Hematopoietic multipotent progenitor cell treated with erythropoietin and hydrocortisone succinate and interleukin-3 and kit ligand, for 17 days (in vitro differentiated cells): ENCODE measurements around the gene FIGNL1.
A peak's percentile ranks its signal among the peaks of the same experiment; 100 is the strongest.

Experiments
- DNase-seq: peaks from one replicate; pipeline ENCODE4 v3.0.0-alpha.2; 2015; ENCODE audit warnings: low spot score

Gene FIGNL1

DNA sequence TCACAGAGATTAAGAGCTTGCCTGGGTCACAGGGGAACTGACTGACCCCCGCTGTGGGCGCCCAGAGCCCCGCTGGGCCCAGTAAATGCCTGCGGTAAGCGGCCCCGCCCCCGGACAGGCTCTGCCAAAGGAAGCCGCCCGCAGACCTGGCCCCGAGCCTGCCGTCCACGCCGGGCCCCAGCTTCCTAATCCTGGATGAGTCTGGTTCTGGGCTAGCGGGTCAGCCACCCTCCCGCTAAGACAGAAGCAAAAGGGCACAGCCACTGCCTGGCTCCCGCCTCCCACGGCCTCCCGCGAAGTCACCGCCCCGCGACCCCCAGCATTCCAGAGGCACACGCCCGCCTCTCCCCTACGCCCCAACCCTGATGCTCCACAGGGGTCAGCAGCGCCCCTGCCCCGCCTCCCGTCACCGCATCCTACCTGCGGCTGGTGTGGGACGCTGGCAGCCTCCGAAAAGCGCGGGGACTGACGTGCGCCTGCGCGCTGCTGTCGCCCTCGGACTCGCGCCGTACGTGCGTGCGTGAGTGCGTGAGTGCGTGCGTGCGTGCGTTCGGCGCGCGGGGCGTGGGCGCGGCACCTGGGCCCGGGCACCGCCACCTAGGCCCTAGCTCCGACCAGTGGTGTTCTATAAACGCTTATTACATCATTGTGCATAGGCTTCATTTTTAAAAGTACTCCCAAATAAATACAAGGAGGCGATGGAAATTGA, at the start of gene FIGNL1:
Gene FIGNL1 (minus strand): TSS at position 470 of the 709 bp plus-strand sequence. CDS start 3,063 bp downstream, outside the sequence.
- peak; percentile 78 for DNase-seq

- DNase-seq: no peak
These were observed 48.9 kb upstream of the FIGNL1 start for GRCh38 chr7:50499092-50499491.

DNA sequence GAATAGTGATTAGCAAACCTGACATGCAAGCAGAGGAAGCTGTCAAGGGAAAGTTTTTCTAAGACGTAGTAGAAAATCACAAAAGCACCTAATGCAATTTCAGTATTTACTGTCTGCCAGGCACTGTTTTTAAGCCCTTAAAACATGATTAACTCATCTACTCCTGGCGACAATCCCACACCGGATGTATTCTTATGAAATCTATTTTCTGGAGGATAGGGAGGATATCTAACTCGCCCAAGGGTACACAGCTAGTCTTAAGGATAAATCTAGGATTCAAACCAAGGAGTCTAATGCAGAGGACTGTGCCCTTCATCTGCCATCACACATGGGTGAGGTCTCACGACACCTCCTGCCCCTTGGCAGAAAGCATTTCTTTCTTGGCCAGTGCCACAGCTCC, 47.8 kb upstream of the FIGNL1 start:
- no peak for DNase-seq

DNA sequence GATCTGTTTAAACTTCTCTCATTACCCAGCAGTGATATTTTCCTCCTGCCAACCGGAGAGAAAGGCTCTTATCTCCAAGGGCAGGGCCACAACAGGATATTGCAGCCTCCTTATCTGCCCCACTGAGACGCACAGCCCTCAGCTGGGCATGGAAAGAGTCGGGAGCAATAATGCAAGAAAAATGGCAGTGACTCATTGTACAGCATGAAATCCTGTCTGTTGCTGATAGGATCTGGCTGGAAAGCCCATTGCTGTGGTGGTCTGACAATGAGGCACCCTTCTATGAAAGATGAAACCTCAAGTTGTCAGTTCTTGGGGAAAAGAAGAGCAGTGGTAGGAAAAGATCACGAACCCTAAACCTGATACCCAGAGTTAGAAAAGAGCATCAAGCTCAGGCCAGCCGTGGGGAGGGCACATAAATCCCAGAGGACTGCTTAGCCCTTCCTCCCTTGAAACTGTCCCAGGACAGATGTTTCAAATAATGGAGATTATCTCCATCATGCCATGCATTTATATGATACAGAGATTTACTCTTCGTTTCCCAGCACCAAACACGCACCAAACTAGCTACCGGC, 47.0 kb upstream of the FIGNL1 start:
- DNase-seq: peak; percentile 13

DNA sequence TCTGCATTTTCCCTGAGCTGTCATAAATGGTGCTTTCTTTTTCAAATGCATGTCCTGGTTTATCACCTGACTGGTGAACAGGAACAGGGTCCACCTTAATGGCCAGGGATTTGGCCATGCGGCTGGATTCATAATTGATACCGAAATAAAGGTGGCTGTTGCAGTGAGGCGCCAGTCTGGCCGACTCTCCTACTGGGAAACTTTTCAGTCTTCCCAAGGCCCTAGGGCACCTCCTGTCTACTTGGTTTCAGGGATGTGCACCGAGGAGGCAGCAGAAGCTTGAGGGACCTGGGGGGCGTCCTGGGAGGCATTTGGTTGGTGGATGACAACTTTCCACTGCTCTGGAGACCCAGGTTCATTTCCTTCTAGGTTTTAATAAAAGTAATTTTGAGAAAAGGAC, 46.4 kb upstream of the FIGNL1 start:
- DNase-seq: no peak

- DNase-seq: no peak
These were observed 45.6 kb upstream of the FIGNL1 start for GRCh38 chr7:50495746-50496145.

- DNase-seq: no peak
These were observed 42.8 kb upstream of the FIGNL1 start for GRCh38 chr7:50492770-50493519.

GRCh38 chr7:50491943-50492342, 41.8 kb upstream of the FIGNL1 start:
- no peak for DNase-seq

- no peak for DNase-seq
These were observed 41.1 kb upstream of the FIGNL1 start for GRCh38 chr7:50491209-50491608.

DNA sequence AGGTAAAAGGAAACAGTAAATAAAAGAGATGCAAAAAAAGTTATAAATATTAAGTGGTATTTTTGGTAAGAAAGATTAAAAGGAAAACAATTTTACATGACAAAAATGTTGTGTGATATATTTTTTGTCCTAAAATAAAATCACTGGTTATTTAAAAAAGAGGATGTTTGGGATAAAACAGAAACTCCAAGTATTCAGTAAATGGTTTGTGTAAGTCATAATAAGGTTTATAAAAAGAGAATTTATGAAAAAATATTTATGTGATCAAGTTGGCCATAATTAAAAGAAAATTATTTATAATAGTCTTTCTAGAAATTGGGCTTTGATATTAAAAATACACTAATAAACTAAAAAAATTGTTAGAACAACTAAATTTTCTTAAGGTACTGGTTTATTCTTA, 38.2 kb upstream of the FIGNL1 start:
- DNase-seq: no peak

GRCh38 chr7:50486512-50486911, 36.4 kb upstream of the FIGNL1 start:
- DNase-seq: no peak

GRCh38 chr7:50481867-50482266, 31.7 kb upstream of the FIGNL1 start:
- DNase-seq: no peak

DNA sequence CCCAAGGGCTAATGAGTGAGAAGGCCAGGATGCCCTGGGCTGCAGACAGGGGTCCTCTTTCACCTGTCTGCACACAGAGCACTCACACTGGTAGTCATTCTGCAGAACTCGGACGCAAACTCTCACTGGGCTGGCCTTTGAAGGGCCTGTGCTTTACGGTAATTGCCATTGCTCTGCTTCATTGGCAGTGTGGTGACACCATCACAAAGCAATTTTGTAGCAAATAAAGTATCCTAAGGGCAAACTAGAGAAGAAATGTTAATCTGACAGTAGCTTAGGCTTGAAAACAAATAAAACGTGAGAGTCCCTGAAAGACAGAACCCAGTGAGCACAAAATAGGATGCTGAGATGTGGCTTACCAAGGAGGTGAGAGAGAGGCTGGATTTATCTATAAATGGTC, 30.6 kb upstream of the FIGNL1 start:
- DNase-seq: no peak

DNA sequence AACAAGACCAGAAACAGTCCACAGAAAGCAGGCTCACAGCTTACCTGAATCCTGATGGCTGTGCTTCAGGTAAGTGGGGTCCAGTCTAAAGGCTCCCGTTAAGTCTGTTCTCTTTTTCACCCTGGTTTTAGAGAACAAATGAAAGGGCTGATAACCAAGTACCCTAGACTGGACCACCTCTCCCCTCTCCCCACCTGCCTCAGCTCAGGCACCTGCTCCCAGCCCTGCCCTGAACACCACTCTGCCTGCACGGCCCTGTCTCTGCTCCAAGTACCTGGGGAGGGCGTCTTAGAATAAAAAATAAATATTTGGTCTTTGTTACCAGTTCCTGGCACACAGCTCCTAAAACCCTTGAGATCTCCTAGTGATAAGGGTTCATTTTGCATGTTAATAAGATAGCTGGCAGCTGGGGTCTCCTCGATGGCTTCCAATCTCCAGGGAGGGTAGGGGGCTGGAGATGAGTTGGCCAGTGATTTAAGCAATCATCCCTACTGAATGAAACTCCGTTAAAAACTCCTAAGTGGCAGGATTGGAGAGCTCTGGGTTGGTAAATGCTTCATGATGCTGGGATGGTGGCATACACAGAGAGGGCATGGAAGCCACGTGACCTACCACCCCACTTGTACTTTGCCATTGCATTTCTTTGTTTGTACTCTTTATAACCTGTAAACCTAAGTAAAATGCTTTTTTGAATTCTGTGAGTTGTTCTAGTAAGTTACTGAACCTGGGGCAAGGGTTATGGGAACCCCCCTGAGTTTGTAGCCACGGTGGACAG, 29.8 kb upstream of the FIGNL1 start:
- DNase-seq: no peak

GRCh38 chr7:50477640-50478039, 27.5 kb upstream of the FIGNL1 start:
- DNase-seq: no peak

GRCh38 chr7:50476953-50477625, 26.9 kb upstream of the FIGNL1 start:
- no peak for DNase-seq

GRCh38 chr7:50475340-50475739, 25.2 kb upstream of the FIGNL1 start:
- DNase-seq: no peak

GRCh38 chr7:50474382-50475160, 24.4 kb upstream of the FIGNL1 start:
- DNase-seq: no peak

DNA sequence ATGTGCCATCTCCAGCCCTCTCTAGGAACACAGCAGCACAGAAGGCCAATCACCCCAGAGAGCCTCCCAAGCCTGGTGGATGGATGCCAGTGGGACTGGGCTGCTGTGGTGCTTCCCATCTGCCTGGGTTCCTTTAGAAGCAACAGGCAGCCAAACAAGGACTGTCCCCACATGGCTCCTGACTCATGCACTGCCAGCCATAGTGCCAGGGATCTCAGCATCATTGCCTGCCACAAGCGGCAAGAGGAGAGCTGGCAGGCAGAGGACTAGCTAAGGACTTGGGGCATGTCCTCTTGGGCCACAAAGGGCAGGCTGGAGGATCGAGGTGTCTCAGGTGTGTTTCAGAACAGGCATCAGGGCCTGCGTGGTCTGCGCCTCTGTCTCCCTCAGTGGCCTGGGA, 23.4 kb upstream of the FIGNL1 start:
- no peak for DNase-seq

DNA sequence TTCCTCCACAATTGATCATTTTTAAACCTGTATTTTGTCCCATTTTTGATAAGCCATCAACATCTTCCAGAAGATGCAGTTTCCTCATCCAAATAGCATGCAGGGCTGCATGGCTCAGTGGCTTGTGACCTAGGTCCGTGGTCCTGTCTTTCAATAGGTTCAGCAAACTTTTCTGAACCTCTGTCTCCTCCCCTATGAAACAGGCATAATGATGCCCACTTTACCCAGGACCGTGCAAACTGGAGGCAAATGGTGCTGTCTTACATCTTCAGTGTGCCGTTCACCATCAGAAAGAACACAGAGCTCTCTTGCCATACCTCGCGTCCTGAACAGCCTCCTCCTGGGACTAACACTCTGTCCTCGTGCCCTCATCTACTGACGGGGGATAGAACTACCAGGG, 22.3 kb upstream of the FIGNL1 start:
- DNase-seq: no peak

- DNase-seq: no peak
These were observed 21.8 kb upstream of the FIGNL1 start for GRCh38 chr7:50471970-50472369.
